Activated T-helper 1 cell treated with anti-CD3 and anti-CD28 coated beads, Interleukin-12 subunit alpha, Interleukin-12 subunit beta, Interleukin-2, Interleukin-4 antibody, amounts not matched to agents 30 ng/mL and 10 ng/mL and 1 ng/mL, durations not matched to agents 14 hours and 24 hours and 36 hours (primary cell): ENCODE measurements around the gene PNN. TPM values are rescaled to one million over a fixed set of nuclear protein-coding genes. Genes with fewer than 3 reads are reported as not detected.
"Not testable (repeated sequence)": the region's sequence is repeated elsewhere in the genome, so short reads cannot be mapped to it uniquely, and the experiment has no call there.

Experiments used
- DNase-seq: peaks from one replicate; pipeline ENCODE4 v3.0.0; 2021; ENCODE audit warnings: low spot score
- H3K27ac Mint-ChIP-seq: one replicate; pipeline ENCODE4 v1.8.0; 2021; ENCODE audit warnings: mild to moderate bottlenecking, mixed read lengths
- H3K27me3 Mint-ChIP-seq: one replicate; pipeline ENCODE4 v1.8.0; 2022; ENCODE audit warnings: mild to moderate bottlenecking, moderate library complexity, mixed read lengths; ENCODE audit not compliant: insufficient read depth
- H3K36me3 Mint-ChIP-seq: one replicate; pipeline ENCODE4 v1.8.0; 2021; ENCODE audit warnings: low read depth, mixed read lengths
- H3K4me1 Mint-ChIP-seq: one replicate; pipeline ENCODE4 v1.8.0; 2021; ENCODE audit warnings: low read depth, mixed read lengths
- H3K4me3 Mint-ChIP-seq: one replicate; pipeline ENCODE4 v1.8.0; 2021; ENCODE audit warnings: mild to moderate bottlenecking, moderate library complexity, mixed read lengths
- H3K9me3 Mint-ChIP-seq: one replicate; pipeline ENCODE4 v1.8.0; 2021; ENCODE audit warnings: mixed read lengths
- intact Hi-C: fragments of 100-400 bp; cut with micrococcal nuclease; formaldehyde crosslinking; loops from one replicate; pipeline ENCODE4 v1.15.1; 2024
- total RNA-seq: library from RNA; stranded (reverse); gene quantifications from 2 replicates; pipeline ENCODE4 v1.2.3, GENCODE V29; 2022

PNN gene
- 111 and 116 TPM in 2 replicates for total RNA-seq

GRCh38 chr14:39174560-39175444 is at the start of gene PNN:
Gene PNN (plus strand): TSS chr14:39175254. CDS start chr14:39175280, 26 bp downstream.
- intact Hi-C loops: loop anchor here (1.0 kb wide), 7 partner anchors 8 to 257 kb away; partner anchors contain the start of genes FBXO33, GEMIN2 and SEC23A
- H3K27ac Mint-ChIP-seq: peak within 1 kb of the TSS; percentile 95
- DNase-seq: peak; percentile 97
- H3K9me3 Mint-ChIP-seq: no peaks in the 10 kb centered on the region
- peak within 1 kb of the TSS; percentile 94 for H3K4me3 Mint-ChIP-seq
- no peaks in the 10 kb centered on the region for H3K27me3 Mint-ChIP-seq
- H3K4me1 Mint-ChIP-seq: peaks cover 29% of the 10 kb centered on the region
- H3K36me3 Mint-ChIP-seq: peaks cover 32% of the 10 kb centered on the region

GRCh38 chr14:39137835-39138234 is 37.2 kb upstream of the PNN start:
- H3K27ac Mint-ChIP-seq, H3K9me3 Mint-ChIP-seq, DNase-seq, H3K4me3 Mint-ChIP-seq, H3K27me3 Mint-ChIP-seq, intact Hi-C loops, H3K4me1 Mint-ChIP-seq: not testable (repeated sequence)
- H3K36me3 Mint-ChIP-seq: peaks cover 47% of the 10 kb centered on the region

GRCh38 chr14:39138440-39138839 is 36.6 kb upstream of the PNN start:
- DNase-seq: no peak
- peaks cover 4% of the 10 kb centered on the region for H3K4me1 Mint-ChIP-seq
- H3K27ac Mint-ChIP-seq: no peak overlapping the region
- H3K4me3 Mint-ChIP-seq: no peak overlapping the region
- H3K9me3 Mint-ChIP-seq: peaks cover 5% of the 10 kb centered on the region
- intact Hi-C loops: no loop called here
- no peaks in the 10 kb centered on the region for H3K27me3 Mint-ChIP-seq
- peaks cover 52% of the 10 kb centered on the region for H3K36me3 Mint-ChIP-seq

GRCh38 chr14:39140170-39140569 is 34.9 kb upstream of the PNN start:
- peaks cover 4% of the 10 kb centered on the region for H3K4me1 Mint-ChIP-seq
- H3K36me3 Mint-ChIP-seq: peaks cover 40% of the 10 kb centered on the region
- peaks cover 5% of the 10 kb centered on the region for H3K9me3 Mint-ChIP-seq
- peak overlapping the region; percentile 67 for H3K27ac Mint-ChIP-seq
- no peak overlapping the region for H3K4me3 Mint-ChIP-seq
- no peaks in the 10 kb centered on the region for H3K27me3 Mint-ChIP-seq
- intact Hi-C loops: no loop called here
- DNase-seq: no peak

- H3K27me3 Mint-ChIP-seq, H3K4me1 Mint-ChIP-seq, intact Hi-C loops, H3K9me3 Mint-ChIP-seq, DNase-seq, H3K4me3 Mint-ChIP-seq, H3K27ac Mint-ChIP-seq: not testable (repeated sequence)
- H3K36me3 Mint-ChIP-seq: peaks cover 33% of the 10 kb centered on the region
Measured at GRCh38 chr14:39141623-39142022, 33.4 kb upstream of the PNN start.

- intact Hi-C loops, H3K4me1 Mint-ChIP-seq, H3K27me3 Mint-ChIP-seq, DNase-seq, H3K27ac Mint-ChIP-seq, H3K4me3 Mint-ChIP-seq, H3K9me3 Mint-ChIP-seq: not testable (repeated sequence)
- peaks cover 35% of the 10 kb centered on the region for H3K36me3 Mint-ChIP-seq
Measured at GRCh38 chr14:39143226-39143625, 31.8 kb upstream of the PNN start.

- no peak for DNase-seq
- Mint-ChIP-seq H3K27me3 (no peaks in the 10 kb centered on the region), H3K4me3 (no peak overlapping the region), H3K4me1 (peaks cover 4% of the 10 kb centered on the region), H3K36me3 (peaks cover 36% of the 10 kb centered on the region), H3K9me3 (peaks cover 5% of the 10 kb centered on the region), H3K27ac (no peak overlapping the region)
- intact Hi-C loops: no loop called here
Measured at GRCh38 chr14:39145266-39145966, 29.6 kb upstream of the PNN start.

- Mint-ChIP-seq H3K27ac (no peak overlapping the region), H3K4me3 (no peak overlapping the region), H3K4me1 (no peaks in the 10 kb centered on the region), H3K9me3 (no peaks in the 10 kb centered on the region), H3K27me3 (no peaks in the 10 kb centered on the region), H3K36me3 (peaks cover 20% of the 10 kb centered on the region)
- intact Hi-C loops: no loop called here
- DNase-seq: no peak
Measured at GRCh38 chr14:39154594-39155189, 20.4 kb upstream of the PNN start.

GRCh38 chr14:39157491-39157890 is 17.6 kb upstream of the PNN start:
- Mint-ChIP-seq H3K4me3 (no peak overlapping the region), H3K27ac (no peak overlapping the region), H3K4me1 (peaks cover 12% of the 10 kb centered on the region), H3K9me3 (no peaks in the 10 kb centered on the region), H3K27me3 (no peaks in the 10 kb centered on the region), H3K36me3 (peaks cover 21% of the 10 kb centered on the region)
- intact Hi-C loops: no loop called here
- no peak for DNase-seq

- Mint-ChIP-seq H3K9me3 (no peaks in the 10 kb centered on the region), H3K4me1 (peaks cover 17% of the 10 kb centered on the region), H3K27me3 (no peaks in the 10 kb centered on the region), H3K36me3 (peaks cover 25% of the 10 kb centered on the region), H3K4me3 (no peak overlapping the region), H3K27ac (no peak overlapping the region)
- no peak for DNase-seq
- intact Hi-C loops: no loop called here
Measured at GRCh38 chr14:39158222-39158858, 16.7 kb upstream of the PNN start.

- Mint-ChIP-seq H3K4me1 (peaks cover 32% of the 10 kb centered on the region), H3K36me3 (peaks cover 30% of the 10 kb centered on the region), H3K9me3 (no peaks in the 10 kb centered on the region), H3K27ac (no peak overlapping the region), H3K4me3 (no peak overlapping the region), H3K27me3 (no peaks in the 10 kb centered on the region)
- intact Hi-C loops: no loop called here
- DNase-seq: no peak
Measured at GRCh38 chr14:39160494-39160893, 14.6 kb upstream of the PNN start.

- Mint-ChIP-seq H3K4me3 (peak overlapping the region; percentile 25), H3K4me1 (peaks cover 48% of the 10 kb centered on the region), H3K36me3 (peaks cover 24% of the 10 kb centered on the region)
- H3K27ac Mint-ChIP-seq, H3K9me3 Mint-ChIP-seq, intact Hi-C loops, H3K27me3 Mint-ChIP-seq, DNase-seq: not testable (repeated sequence)
Measured at GRCh38 chr14:39167797-39168320, 7.2 kb upstream of the PNN start.
